Neural crest cell (in vitro differentiated cells): ENCODE results near the gene ADSS1. TPM values are rescaled to one million over a fixed set of nuclear protein-coding genes. Genes with fewer than 3 reads are reported as not detected.

Experiments
- DNase-seq: peaks from one replicate; pipeline ENCODE4 v3.0.0; 2021; ENCODE audit warnings: low read depth, mixed read lengths, low spot score
- H3K27ac Mint-ChIP-seq: one replicate; pipeline ENCODE4 v1.8.0; 2021; ENCODE audit warnings: mild to moderate bottlenecking, mixed read lengths; ENCODE audit not compliant: unreplicated experiment
- H3K27me3 Mint-ChIP-seq: 2 replicates; pipeline ENCODE4 v1.8.0; 2021; ENCODE audit warnings: low read depth, mild to moderate bottlenecking, mixed read lengths
- H3K36me3 Mint-ChIP-seq: 2 replicates; pipeline ENCODE4 v1.8.0; 2021; ENCODE audit warnings: low read depth, mild to moderate bottlenecking, mixed read lengths
- H3K4me1 Mint-ChIP-seq: 2 replicates; pipeline ENCODE4 v1.8.0; 2021; ENCODE audit warnings: mixed read lengths
- H3K4me3 Mint-ChIP-seq: one replicate; pipeline ENCODE4 v1.8.0; 2021; ENCODE audit warnings: mild to moderate bottlenecking, mixed read lengths
- H3K9me3 Mint-ChIP-seq: 2 replicates; pipeline ENCODE4 v1.8.0; 2021; ENCODE audit warnings: mixed read lengths
- CTCF ChIP-seq: fragments of 200-600 bp; sonication (generic); conservative IDR thresholded peaks from 2 replicates; pipeline ENCODE4 v1.5.0; 2021; ENCODE audit warnings: antibody characterized with exemption, mild to moderate bottlenecking
- total RNA-seq: library from RNA; stranded (reverse); gene quantifications from 2 replicates; pipeline ENCODE4 v1.2.1, GENCODE V29; 2021

ADSS1 gene
- total RNA-seq, 1 donor from 2014 or later = 5.0 TPM

GRCh38 chr14:104704252-104704651 is 19.8 kb upstream of the ADSS1 start:
- DNase-seq = no peak
- no peak overlapping the region for H3K4me3 Mint-ChIP-seq
- H3K27me3 Mint-ChIP-seq = no peaks in the 10 kb centered on the region
- no peak for TF ChIP-seq CTCF
- no peaks in the 10 kb centered on the region for H3K9me3 Mint-ChIP-seq
- H3K36me3 Mint-ChIP-seq = peaks cover 6% of the 10 kb centered on the region
- peaks cover 4% of the 10 kb centered on the region for H3K4me1 Mint-ChIP-seq
- H3K27ac Mint-ChIP-seq = no peak overlapping the region

- Mint-ChIP-seq H3K4me1 (peaks cover 4% of the 10 kb centered on the region), H3K9me3 (no peaks in the 10 kb centered on the region), H3K36me3 (peaks cover 6% of the 10 kb centered on the region), H3K4me3 (no peak overlapping the region), H3K27ac (no peak overlapping the region), H3K27me3 (no peaks in the 10 kb centered on the region)
- no peak for DNase-seq
- TF ChIP-seq CTCF = no peak
Measured at GRCh38 chr14:104705340-104706047, 18.5 kb upstream of the ADSS1 start.

- no peaks in the 10 kb centered on the region for H3K9me3 Mint-ChIP-seq
- peaks cover 4% of the 10 kb centered on the region for H3K4me1 Mint-ChIP-seq
- no peak for DNase-seq
Measured at GRCh38 chr14:104706733-104707607, 17.1 kb upstream of the ADSS1 start.

GRCh38 chr14:104707608-104708595 is 16.1 kb upstream of the ADSS1 start:
- Mint-ChIP-seq H3K9me3 (no peaks in the 10 kb centered on the region), H3K4me3 (no peak overlapping the region), H3K4me1 (peaks cover 4% of the 10 kb centered on the region), H3K27me3 (no peaks in the 10 kb centered on the region), H3K27ac (no peak overlapping the region), H3K36me3 (peaks cover 6% of the 10 kb centered on the region)
- no peak for TF ChIP-seq CTCF
- DNase-seq = no peak

More at GRCh38 chr14:104706733-104707607, 17.1 kb upstream of the ADSS1 start:
- H3K36me3 Mint-ChIP-seq = peaks cover 6% of the 10 kb centered on the region
- H3K4me3 Mint-ChIP-seq = no peak overlapping the region
- no peak overlapping the region for H3K27ac Mint-ChIP-seq
- TF ChIP-seq CTCF = no peak
- H3K27me3 Mint-ChIP-seq = no peaks in the 10 kb centered on the region
